HG02642 (cell line): ENCODE results near the gene MMAB.

Experiments used
- ATAC-seq: cut with Tn5 transposase; IDR thresholded peaks from one replicate; pipeline ENCODE4 v1.9.1; 2021; ENCODE audit warnings: mild to moderate bottlenecking; ENCODE audit not compliant: unreplicated experiment, poor library complexity

MMAB gene

GRCh38 chr12:109542876-109543275 is 30.4 kb downstream of the MMAB start:
- no peak for ATAC-seq

GRCh38 chr12:109542014-109542413 is 31.3 kb downstream of the MMAB start:
- no peak for ATAC-seq

GRCh38 chr12:109541413-109541726 is 31.9 kb downstream of the MMAB start:
- ATAC-seq, result no peak

- ATAC-seq, result no peak
These were observed 32.5 kb downstream of the MMAB start for GRCh38 chr12:109540526-109541412.

- ATAC-seq, result no peak
These were observed 33.8 kb downstream of the MMAB start for GRCh38 chr12:109539508-109539907.

- ATAC-seq, result no peak
These were observed 35.0 kb downstream of the MMAB start for GRCh38 chr12:109538191-109538863.

- no peak for ATAC-seq
These were observed 36.2 kb downstream of the MMAB start for GRCh38 chr12:109537136-109537535.

- ATAC-seq, result no peak
These were observed 37.4 kb downstream of the MMAB start for GRCh38 chr12:109535863-109536250.

GRCh38 chr12:109535231-109535862 is 38.0 kb downstream of the MMAB start:
- ATAC-seq, result no peak

- no peak for ATAC-seq
These were observed 38.8 kb downstream of the MMAB start for GRCh38 chr12:109534456-109534855.

GRCh38 chr12:109533487-109533740 is 39.9 kb downstream of the MMAB start:
- ATAC-seq, result no peak

GRCh38 chr12:109532721-109533486 is 40.4 kb downstream of the MMAB start:
- no peak for ATAC-seq

- no peak for ATAC-seq
These were observed 41.9 kb downstream of the MMAB start for GRCh38 chr12:109531411-109531810.

GRCh38 chr12:109529691-109530640 is 43.3 kb downstream of the MMAB start:
- ATAC-seq, result no peak

GRCh38 chr12:109527489-109528123 is 45.7 kb downstream of the MMAB start:
- ATAC-seq, result no peak

GRCh38 chr12:109525279-109525585 is 48.1 kb downstream of the MMAB start:
- ATAC-seq, result no peak

- ATAC-seq, result no peak
These were observed 48.6 kb downstream of the MMAB start for GRCh38 chr12:109524466-109525278.

GRCh38 chr12:109523504-109523903 is 49.8 kb downstream of the MMAB start:
- ATAC-seq, result no peak

- ATAC-seq, result no peak
These were observed 50.2 kb downstream of the MMAB start for GRCh38 chr12:109523071-109523470.
